ENCODE measurements around the gene WARS2.

GRCh38 chr1:119186471-119186870 is 46.0 kb upstream of the WARS2 start:
- TF ChIP-seq POLR2A (IDR thresholded peaks at IDR 0.05; ENCODE audit: low read length) = no peak
- TF ChIP-seq GATA1 (IDR thresholded peaks at IDR 0.05; ENCODE audit: low read depth, low read length) = no peak

Data from erythroblast (primary cell).